Amniotic epithelial cell (primary cell): ENCODE measurements around the gene ZG16B.
A peak's percentile ranks its signal among the peaks of the same experiment; 100 is the strongest.

ENCODE experiments used
- DNase-seq: peaks from one replicate; pipeline ENCODE4 v3.0.0-alpha.2; 2010; ENCODE audit warnings: low read depth

The ZG16B gene

GRCh38 chr16:2845116-2845515 lies 15.0 kb downstream of the ZG16B start:
- no peak for DNase-seq

- DNase-seq, result peak; percentile 96
These were observed 16.6 kb downstream of the ZG16B start for GRCh38 chr16:2846511-2847310.

GRCh38 chr16:2848933-2849725 lies 19.0 kb downstream of the ZG16B start:
- no peak for DNase-seq

GRCh38 chr16:2852003-2852730 lies 22.1 kb downstream of the ZG16B start:
- DNase-seq, result no peak

- no peak for DNase-seq
These were observed 22.8 kb downstream of the ZG16B start for GRCh38 chr16:2852731-2853507.

- no peak for DNase-seq
These were observed 23.5 kb downstream of the ZG16B start for GRCh38 chr16:2853531-2854073.

GRCh38 chr16:2854700-2855309 lies 24.7 kb downstream of the ZG16B start:
- no peak for DNase-seq

GRCh38 chr16:2855536-2855935 lies 25.4 kb downstream of the ZG16B start:
- DNase-seq, result no peak

GRCh38 chr16:2856061-2856670 lies 26.1 kb downstream of the ZG16B start:
- DNase-seq, result no peak

- DNase-seq, result no peak
These were observed 26.8 kb downstream of the ZG16B start for GRCh38 chr16:2856686-2857450.

GRCh38 chr16:2857451-2858244 lies 27.5 kb downstream of the ZG16B start, which contains the start of gene PRSS22:
TSS of gene PRSS22 (minus strand) at chr16:2858170. CDS start at chr16:2858104, 66 bp downstream.
- DNase-seq, result no peak

- DNase-seq, result no peak
These were observed 28.3 kb downstream of the ZG16B start for GRCh38 chr16:2858245-2859025.

- no peak for DNase-seq
These were observed 29.7 kb downstream of the ZG16B start for GRCh38 chr16:2859686-2860265.

GRCh38 chr16:2860826-2861567 lies 30.9 kb downstream of the ZG16B start:
- DNase-seq, result no peak

GRCh38 chr16:2865651-2866050 lies 35.5 kb downstream of the ZG16B start:
- no peak for DNase-seq

GRCh38 chr16:2866431-2866830 lies 36.3 kb downstream of the ZG16B start:
- DNase-seq, result no peak

GRCh38 chr16:2867661-2867986 lies 37.5 kb downstream of the ZG16B start:
- DNase-seq, result no peak
